Tibial nerve (tissue), 4 donors: Measurements from ENCODE around the gene GNB5. TPM values are rescaled to one million over a fixed set of nuclear protein-coding genes. Genes with fewer than 3 reads are reported as not detected.

ENCODE experiments used
- DNase-seq, 2 donors: peaks; one replicate each; pipeline ENCODE4 v3.0.0-alpha.2; 2019; ENCODE audit warnings: low spot score in 2 of 2
- H3K27ac ChIP-seq, 4 donors: fragments of 200-600 bp; sonication (generic) in 3 of 4; one replicate each; pipeline ENCODE4 v1.5.1; 2017 to 2019; ENCODE audit warnings: mild to moderate bottlenecking in 1 of 4
- H3K27me3 ChIP-seq, 2 donors: fragments of 200-600 bp; sonication (generic) in 1 of 2; one replicate each; pipeline versions ENCODE4 v1.5.1 to v1.6.0; 2017 to 2019
- H3K36me3 ChIP-seq, 3 donors: fragments of 200-600 bp; sonication (generic); one replicate each; pipeline ENCODE4 v1.5.1; 2018 to 2019
- H3K4me1 ChIP-seq, 4 donors: fragments of 200-600 bp; sonication (generic) in 3 of 4; one replicate each; pipeline ENCODE4 v1.5.1; 2017 to 2019
- H3K4me3 ChIP-seq, 4 donors: fragments of 200-600 bp; sonication (generic) in 3 of 4; one replicate each; pipeline ENCODE4 v1.5.1; 2017 to 2019; ENCODE audit warnings: mild to moderate bottlenecking in 1 of 4, moderate library complexity in 1 of 4
- H3K9me3 ChIP-seq, 4 donors: fragments of 200-600 bp; sonication (generic) in 3 of 4; one replicate each; pipeline ENCODE4 v1.5.1; 2017 to 2019
- EP300 ChIP-seq, 2 donors: sonication (generic); formaldehyde crosslinking; IDR thresholded peaks; one replicate each; pipeline ENCODE4 v1.6.1; 2017; ENCODE audit warnings: antibody characterized with exemption in 2 of 2, mild to moderate bottlenecking in 1 of 2
- POLR2A ChIP-seq, 2 donors: fragments of 450-650 bp; IDR thresholded peaks; one replicate each; pipeline ENCODE4 v1.6.1; 2017; ENCODE audit warnings: antibody characterized with exemption in 2 of 2, mild to moderate bottlenecking in 2 of 2, moderate library complexity in 2 of 2
- WGBS, 2 donors: methylation state at CpG; one replicate each; pipeline ENCODE4 v1.1.5; 2018; 5-methylcytosine and 5-hydroxymethylcytosine counted together
- total RNA-seq, 4 donors: library from RNA; depleted of rRNA; stranded (reverse); fragments of >200 nt; gene quantifications; one replicate each; pipeline ENCODE4 v1.1.0, GENCODE V29; 2016
- TF ChIP-seq, protein P1 (sequence below), 5 experiments: fragments of 200-600 bp in 3 of 5; fragments of 450-650 bp in 2 of 5; sonication (generic) in 3 of 5; IDR thresholded peaks; one replicate each; pipeline ENCODE4 v1.5.1; 2016 to 2019; ENCODE audit warnings: antibody characterized with exemption in 5 of 5, mild to moderate bottlenecking in 3 of 5, moderate library complexity in 2 of 5

Gene GNB5
- total RNA-seq, 4 donors from 2014 or later = 5.5 to 24.1 (median 16.4) TPM

DNA sequence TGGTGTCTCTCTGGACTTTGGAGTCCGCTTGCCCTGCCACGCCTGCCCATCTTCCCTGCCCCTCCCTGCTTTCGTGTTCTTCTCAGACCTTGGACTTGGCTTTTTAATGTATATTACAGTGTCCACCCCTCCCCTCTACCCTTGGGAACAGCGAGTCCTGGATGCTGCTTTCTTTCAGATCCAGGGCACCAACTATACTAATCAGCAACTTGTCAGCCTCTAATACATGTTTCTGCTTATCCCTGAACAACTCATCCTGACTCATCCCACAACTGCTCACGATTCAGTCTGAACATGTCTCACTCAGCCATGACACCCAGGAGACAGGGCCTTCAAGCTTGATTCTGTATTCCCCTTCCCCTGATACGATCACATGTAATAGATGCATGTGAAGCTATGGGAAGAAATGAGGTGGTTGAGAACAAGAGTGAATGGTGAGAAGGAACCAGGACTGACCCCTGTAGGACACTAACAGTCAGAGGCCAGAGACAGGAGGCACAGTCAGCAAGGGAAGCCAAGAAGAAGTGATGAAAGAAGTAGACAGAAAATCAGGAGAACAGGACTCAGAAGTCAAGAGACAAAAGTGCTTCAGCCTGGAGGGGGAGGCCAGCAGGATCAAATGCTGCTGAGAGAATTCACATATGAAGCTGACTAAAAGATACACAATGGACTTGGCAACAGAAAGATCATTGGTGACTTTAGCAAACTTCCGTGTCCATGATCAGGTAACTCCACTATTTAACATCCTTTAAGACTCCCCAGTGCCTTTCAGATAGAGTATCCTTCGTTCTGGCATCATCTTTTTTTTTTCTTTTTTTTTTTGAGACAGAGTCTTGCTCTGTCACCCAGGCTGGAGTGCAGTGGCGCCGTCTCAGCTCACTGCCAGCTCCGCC lies 114.1 kb downstream of the GNB5 start:
- TF ChIP-seq, protein P1, sequence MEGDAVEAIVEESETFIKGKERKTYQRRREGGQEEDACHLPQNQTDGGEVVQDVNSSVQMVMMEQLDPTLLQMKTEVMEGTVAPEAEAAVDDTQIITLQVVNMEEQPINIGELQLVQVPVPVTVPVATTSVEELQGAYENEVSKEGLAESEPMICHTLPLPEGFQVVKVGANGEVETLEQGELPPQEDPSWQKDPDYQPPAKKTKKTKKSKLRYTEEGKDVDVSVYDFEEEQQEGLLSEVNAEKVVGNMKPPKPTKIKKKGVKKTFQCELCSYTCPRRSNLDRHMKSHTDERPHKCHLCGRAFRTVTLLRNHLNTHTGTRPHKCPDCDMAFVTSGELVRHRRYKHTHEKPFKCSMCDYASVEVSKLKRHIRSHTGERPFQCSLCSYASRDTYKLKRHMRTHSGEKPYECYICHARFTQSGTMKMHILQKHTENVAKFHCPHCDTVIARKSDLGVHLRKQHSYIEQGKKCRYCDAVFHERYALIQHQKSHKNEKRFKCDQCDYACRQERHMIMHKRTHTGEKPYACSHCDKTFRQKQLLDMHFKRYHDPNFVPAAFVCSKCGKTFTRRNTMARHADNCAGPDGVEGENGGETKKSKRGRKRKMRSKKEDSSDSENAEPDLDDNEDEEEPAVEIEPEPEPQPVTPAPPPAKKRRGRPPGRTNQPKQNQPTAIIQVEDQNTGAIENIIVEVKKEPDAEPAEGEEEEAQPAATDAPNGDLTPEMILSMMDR (IDR thresholded peaks at IDR 0.05) = no peak
- TF ChIP-seq POLR2A (IDR thresholded peaks at IDR 0.05) = no peak
- no peak for TF ChIP-seq EP300 (IDR thresholded peaks at IDR 0.05)
- Histone ChIP-seq H3K27me3 (no peaks in the 10 kb centered on the region), H3K9me3 (no peaks in the 10 kb centered on the region), H3K27ac (peak overlapping the region in 1 of 4 donors; percentile 3), H3K36me3 (no peaks in the 10 kb centered on the region), H3K4me1 (no peaks in the 10 kb centered on the region), H3K4me3 (no peak overlapping the region)
- 86 to 87% methylated on average over 11 of the region's 11 CpGs for WGBS, 2 donors
- DNase-seq = no peak

DNA sequence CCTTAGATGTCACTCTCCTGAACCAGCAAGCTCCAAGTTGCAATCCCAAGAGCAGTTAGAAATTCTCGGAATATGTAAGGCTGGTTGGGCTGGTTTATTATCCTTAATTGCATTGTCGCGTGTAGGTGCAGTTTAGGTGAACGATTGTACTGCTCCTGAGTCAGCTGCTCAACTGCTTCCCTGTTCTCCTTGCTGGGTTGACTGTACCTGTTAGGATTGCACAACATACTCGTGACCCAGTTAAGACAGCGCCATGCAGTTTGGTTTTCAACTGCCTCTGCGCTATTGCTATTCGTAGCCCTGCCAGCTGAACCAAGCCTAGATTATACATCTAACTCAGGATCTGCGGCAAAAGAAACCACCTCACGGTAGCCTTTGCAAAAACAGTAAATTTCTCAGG lies 119.6 kb downstream of the GNB5 start:
- Histone ChIP-seq H3K4me1 (no peaks in the 10 kb centered on the region), H3K4me3 (no peak overlapping the region), H3K36me3 (no peaks in the 10 kb centered on the region), H3K27ac (no peak overlapping the region), H3K9me3 (no peaks in the 10 kb centered on the region), H3K27me3 (no peaks in the 10 kb centered on the region)
- 85 to 89% methylated on average over 10 of the region's 10 CpGs for WGBS, 2 donors
- TF ChIP-seq POLR2A (IDR thresholded peaks at IDR 0.05) (no peak), EP300 (IDR thresholded peaks at IDR 0.05) (no peak)
- DNase-seq = no peak

DNA sequence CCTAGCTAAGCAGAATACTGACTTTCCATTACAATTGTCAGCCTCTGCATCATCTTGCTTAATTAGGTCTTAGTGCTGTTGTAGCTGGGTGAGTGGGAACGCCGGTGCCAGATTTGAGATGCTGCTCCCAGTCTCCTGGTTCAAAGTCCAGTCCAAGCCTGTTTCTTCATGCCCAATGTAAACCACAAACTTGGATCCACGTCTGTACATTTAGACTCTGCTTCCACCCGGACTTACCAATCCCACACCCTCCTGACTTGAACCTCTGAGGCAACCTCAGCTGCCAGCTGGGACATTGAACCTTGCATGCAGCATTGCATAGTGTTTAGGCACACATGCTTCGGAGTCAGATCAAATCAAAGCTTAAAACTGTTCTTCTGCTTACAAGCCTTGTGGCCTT lies 121.6 kb downstream of the GNB5 start:
- WGBS, 2 donors = 80 to 92% methylated on average over 5 of the region's 5 CpGs
- H3K27me3 ChIP-seq = no peaks in the 10 kb centered on the region
- no peak for TF ChIP-seq EP300 (IDR thresholded peaks at IDR 0.05)
- TF ChIP-seq, protein P1 (IDR thresholded peaks at IDR 0.05) = no peak
- no peak for TF ChIP-seq POLR2A (IDR thresholded peaks at IDR 0.05)
- H3K9me3 ChIP-seq = no peaks in the 10 kb centered on the region
- no peak overlapping the region for H3K27ac ChIP-seq
- H3K4me1 ChIP-seq = no peaks in the 10 kb centered on the region
- H3K4me3 ChIP-seq = no peak overlapping the region
- no peak for DNase-seq
- peaks cover 0 to 8% (median 2%) of the 10 kb centered on the region in 3 donors for H3K36me3 ChIP-seq

DNA sequence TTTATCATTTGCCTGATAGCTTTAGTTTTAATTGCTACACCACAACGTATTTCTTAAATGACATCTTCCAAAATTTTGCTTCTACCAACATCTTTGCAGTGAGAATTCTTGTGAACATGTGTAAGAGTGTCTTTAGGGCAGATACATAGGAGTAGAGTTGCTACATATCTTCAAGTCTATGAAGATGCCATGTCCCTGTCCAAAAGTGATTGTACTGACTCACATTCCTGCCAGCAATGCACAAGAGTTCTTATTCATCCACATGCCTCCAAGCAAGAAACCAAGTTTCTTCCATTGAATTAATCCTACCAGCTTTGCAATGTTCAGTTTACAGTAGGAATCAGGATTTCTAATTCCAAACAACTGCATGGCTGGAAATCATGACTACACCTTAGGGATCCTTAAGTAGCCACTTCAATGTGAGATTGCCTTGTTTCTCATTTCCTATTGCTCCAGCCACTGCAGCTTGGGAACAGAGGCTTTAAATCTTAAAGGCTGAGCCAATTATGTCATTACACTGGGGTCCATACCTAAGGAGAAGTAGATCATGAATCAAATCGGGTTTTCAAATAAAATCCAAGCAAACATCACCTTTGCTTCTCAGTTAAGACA lies 123.1 kb downstream of the GNB5 start:
- no peaks in the 10 kb centered on the region for H3K4me1 ChIP-seq
- H3K36me3 ChIP-seq = peaks cover 0 to 22% (median 9%) of the 10 kb centered on the region in 3 donors
- no peak for TF ChIP-seq EP300 (IDR thresholded peaks at IDR 0.05)
- no peak for TF ChIP-seq POLR2A (IDR thresholded peaks at IDR 0.05)
- TF ChIP-seq, protein P1 (IDR thresholded peaks at IDR 0.05) = no peak
- 77 to 84% methylated on average over 2 of the region's 2 CpGs for WGBS, 2 donors
- H3K27me3 ChIP-seq = no peaks in the 10 kb centered on the region
- no peaks in the 10 kb centered on the region for H3K9me3 ChIP-seq
- no peak overlapping the region for H3K4me3 ChIP-seq
- H3K27ac ChIP-seq = no peak overlapping the region
- no peak for DNase-seq

DNA sequence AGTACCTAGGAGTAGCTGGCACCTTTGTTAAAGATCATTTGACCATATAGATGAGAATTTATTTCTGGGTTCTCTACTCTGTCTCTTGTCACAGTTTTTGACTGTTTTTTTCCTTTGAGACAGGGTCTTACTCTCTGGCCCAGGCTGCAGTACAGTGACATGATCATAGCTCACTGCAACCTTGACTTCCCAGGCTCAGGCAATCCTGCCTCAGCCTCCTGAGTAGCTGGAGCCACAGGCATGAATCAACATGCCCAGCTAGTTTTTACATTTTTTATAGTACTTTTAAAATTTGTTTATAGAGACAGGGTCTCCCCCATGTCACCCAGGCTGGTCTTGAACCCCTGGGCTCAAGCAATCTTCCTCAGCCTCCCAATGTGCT lies 123.7 kb downstream of the GNB5 start:
- TF ChIP-seq, protein P1 (IDR thresholded peaks at IDR 0.05) = no peak
- TF ChIP-seq POLR2A (IDR thresholded peaks at IDR 0.05) = no peak
- no peak for TF ChIP-seq EP300 (IDR thresholded peaks at IDR 0.05)
- H3K4me3 ChIP-seq = no peak overlapping the region
- no peak overlapping the region for H3K27ac ChIP-seq
- no peaks in the 10 kb centered on the region for H3K4me1 ChIP-seq
- H3K9me3 ChIP-seq = no peaks in the 10 kb centered on the region
- DNase-seq = no peak
- no peaks in the 10 kb centered on the region for H3K27me3 ChIP-seq
- peaks cover 0 to 28% (median 11%) of the 10 kb centered on the region in 3 donors for H3K36me3 ChIP-seq
